GM10266 (cell line): ENCODE results near the gene DCAF5.

Experiments
- DNase-seq: peaks from one replicate; pipeline ENCODE4 v3.0.0; 2012; ENCODE audit errors: extremely low spot score
- TF ChIP-seq, protein P1 (sequence below): IDR thresholded peaks from 2 replicates; pipeline ENCODE4 v1.5.1; 2012; ENCODE audit warnings: mild to moderate bottlenecking, low read depth; ENCODE audit not compliant: control insufficient read depth, insufficient read depth; ENCODE audit errors: missing control alignments

The DCAF5 gene

DNA sequence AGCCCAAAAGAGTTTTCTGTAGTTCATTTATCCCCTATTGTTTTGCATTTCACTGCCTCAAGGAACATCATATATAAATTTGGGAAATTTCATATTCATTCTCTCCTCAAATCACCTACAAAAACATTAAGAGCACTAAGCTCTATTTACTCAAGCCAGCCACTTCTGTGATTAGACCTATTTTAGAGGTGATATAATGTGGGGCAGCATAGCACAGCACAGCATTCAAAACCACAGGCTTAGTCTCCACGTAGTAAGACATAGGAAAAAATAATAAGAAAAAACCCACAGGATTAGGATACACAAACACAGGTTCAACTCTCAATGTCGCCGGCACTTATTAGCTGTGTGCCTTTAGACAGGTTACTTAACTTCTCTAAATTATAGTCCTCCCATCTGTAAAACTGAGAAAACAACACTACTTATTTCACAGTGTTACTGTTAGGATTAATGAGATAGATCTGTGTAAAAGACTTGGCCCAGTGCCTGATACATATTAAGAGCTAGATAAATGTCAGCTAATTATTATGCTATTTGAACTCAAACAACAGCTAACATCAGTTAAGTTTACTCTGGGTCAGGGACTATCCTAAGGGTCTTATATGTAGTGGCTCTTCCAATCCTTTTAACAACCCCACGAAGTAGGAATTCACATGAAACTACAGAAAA, 20.3 kb downstream of the DCAF5 start:
- TF ChIP-seq, protein P1, sequence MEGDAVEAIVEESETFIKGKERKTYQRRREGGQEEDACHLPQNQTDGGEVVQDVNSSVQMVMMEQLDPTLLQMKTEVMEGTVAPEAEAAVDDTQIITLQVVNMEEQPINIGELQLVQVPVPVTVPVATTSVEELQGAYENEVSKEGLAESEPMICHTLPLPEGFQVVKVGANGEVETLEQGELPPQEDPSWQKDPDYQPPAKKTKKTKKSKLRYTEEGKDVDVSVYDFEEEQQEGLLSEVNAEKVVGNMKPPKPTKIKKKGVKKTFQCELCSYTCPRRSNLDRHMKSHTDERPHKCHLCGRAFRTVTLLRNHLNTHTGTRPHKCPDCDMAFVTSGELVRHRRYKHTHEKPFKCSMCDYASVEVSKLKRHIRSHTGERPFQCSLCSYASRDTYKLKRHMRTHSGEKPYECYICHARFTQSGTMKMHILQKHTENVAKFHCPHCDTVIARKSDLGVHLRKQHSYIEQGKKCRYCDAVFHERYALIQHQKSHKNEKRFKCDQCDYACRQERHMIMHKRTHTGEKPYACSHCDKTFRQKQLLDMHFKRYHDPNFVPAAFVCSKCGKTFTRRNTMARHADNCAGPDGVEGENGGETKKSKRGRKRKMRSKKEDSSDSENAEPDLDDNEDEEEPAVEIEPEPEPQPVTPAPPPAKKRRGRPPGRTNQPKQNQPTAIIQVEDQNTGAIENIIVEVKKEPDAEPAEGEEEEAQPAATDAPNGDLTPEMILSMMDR = no peak
- DNase-seq = no peak

DNA sequence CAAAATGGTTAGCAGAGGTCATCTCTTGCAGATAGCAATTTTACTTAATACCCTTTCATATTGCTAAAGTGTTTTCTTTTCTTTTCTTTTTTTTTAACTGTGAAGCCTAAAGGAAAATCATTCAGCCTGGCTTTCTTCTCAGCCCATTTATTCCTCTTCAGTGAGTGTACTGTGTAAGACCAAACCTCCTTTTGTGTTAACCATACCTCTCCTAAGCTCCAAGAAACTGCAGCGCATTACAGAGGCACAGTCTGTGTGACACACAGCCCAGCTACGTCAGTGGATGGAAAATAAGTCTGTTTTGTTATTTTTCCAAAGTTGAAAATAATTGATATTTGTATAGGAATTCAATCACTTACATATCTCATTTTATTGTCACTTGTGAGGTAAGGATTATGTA, 21.7 kb downstream of the DCAF5 start:
- TF ChIP-seq, protein P1 = no peak

DNA sequence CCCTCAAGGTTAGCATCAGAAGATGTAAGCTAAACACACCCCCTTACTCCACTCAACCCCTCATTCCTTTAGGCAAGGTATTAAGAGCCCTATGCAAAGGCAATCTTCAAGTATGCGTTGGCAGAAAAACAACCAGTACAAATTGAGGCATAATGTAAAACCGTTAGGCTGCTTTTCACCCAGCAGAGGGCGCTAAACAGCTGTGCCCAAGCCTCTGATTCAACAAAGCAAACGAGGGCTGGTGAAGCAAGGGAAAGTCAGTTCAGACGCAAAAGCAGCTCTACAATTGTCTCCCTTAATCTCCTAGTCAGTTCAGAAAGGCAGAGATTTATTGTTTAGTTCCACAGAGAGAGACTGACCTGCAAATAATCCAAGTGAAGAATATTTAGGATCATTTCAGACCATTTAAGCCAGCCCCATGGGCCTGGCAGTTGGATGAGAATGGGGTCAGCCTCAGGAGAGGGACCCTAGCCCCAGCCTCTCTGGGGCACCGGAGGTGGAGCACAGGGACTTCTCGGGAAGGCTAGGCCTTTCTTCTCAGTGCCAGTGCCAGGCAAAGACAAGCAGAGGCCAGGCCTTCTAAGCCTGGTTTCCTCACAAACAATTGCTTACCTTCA, 23.5 kb downstream of the DCAF5 start:
- DNase-seq = peak; percentile 68
- TF ChIP-seq, protein P1 = peak; percentile 86

More for the DNA sequence above, 21.7 kb downstream of the DCAF5 start:
- DNase-seq = no peak

DNA sequence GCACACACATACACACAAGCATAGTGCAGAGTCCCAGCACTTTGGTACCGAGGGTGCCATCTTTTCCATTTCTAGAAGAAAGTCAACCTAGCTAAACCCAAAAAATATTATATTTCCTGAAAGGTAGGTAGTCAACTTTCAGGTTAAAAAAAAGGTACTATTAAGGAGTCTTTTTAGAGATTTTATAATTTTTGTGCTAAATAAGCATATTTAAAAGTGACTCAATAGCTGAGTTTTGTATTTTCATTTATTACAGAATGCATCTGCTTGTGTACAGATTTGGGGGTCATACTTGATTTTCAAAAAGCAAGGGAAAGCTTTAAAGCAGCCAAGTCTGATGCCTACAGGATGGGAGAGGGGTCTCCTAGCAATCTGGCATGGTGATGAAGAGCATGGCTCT, 34.6 kb downstream of the DCAF5 start:
- TF ChIP-seq, protein P1 = no peak
- DNase-seq = no peak

DNA sequence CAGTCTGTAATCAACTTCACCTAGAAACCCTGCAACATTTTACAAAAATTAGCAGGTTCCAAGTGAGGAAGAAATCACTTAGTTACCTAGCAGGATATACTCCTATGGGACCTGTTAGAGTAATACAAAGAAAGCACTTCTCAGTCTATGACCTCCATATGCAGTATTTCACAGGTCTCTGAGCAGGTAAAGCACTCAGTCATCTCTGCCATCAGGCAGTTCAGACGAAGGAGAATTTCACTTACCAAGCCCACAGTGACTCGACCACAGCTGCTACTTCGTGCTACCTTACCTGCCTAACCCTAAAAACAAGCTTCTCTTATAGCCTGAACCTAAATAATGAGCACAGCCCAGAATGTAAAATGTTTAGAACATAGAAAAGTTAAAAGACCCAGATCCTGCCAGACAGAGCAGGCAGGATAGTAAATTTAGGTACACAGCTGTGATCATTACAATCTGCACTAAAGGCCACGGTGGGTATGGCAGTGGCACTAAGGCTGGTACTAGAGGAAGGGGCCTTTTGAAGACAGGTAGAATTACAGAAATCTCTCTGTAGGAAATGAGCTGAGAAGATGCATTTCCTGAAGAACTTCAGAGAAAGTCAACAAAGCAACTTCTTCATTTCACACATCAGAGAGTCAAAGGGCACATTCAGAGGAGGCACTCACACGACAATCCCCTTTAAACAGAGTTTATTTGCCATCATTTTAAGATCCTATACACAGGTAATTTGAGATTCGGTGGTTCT, 35.7 kb downstream of the DCAF5 start:
- DNase-seq = no peak
- TF ChIP-seq, protein P1 = no peak

DNA sequence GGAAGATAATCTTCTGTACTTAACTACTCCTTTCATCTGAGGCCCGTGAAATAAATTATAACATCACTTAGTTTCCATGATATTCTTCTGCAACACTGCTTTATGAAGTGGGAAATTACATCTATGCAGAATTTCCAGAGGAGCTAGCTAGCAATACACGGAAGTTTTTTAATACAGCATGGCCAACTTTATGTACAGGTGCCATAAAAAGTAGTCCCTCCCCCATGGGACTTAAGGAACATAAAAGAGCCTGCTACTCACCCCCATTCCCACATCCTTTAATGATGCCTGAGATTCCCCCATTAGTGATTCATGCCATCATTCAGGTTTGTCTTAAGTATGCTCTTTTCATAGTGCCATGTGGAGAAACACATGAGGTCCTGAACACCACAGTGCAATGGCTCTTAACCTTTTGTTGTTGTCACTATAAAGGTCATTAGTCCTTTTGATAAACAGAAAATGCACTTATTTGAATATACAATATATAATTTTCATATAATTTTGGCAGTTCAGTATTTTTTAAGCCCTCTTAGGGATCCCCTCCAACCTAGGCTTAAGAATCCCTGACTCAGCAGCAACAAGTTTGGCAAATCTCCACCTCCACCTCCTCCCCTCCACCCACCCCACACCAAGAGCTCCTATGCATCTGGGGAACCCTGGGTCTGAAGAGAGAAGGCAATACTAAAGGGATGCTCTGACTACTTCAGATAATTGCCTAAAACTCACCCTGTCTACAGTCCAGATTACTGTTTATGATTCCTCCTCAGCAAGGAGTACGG, 37.3 kb downstream of the DCAF5 start:
- DNase-seq = no peak
- TF ChIP-seq, protein P1 = no peak
